NCI-H2029 treated with DMSO at 0.1 percent for 48 hours (cell line): ENCODE data around the gene IL5RA.

ENCODE experiments used
- DNase-seq: peaks from one replicate; lab custom pipeline; 2025; lab: John Stamatoyannopoulos, UW

IL5RA gene

GRCh38 chr3:3066378-3066777 is 43.8 kb downstream of the IL5RA start:
- no peak for DNase-seq

- no peak for DNase-seq
Observed at GRCh38 chr3:3065876-3066275, 44.3 kb downstream of the IL5RA start.

DNA sequence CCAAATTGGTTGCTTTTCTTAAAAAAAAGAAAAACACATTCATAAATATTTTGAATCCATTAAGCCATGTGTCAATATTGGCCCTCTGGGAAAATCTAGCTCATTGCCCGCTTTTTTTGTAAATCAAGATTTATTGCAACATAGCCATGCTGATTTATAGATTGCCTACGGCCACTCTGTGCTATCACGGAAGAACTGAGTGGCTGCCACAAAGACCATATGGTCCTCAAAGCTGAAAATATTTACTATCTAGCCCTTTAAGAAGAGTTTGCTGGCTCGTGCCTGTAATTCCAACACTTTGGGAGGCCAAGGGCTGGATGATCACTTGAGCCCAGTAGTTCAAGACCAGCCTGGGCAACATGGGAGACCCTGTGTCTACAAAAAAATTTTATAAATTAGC is 45.9 kb downstream of the IL5RA start:
- no peak for DNase-seq

GRCh38 chr3:3059645-3060044 is 50.5 kb downstream of the IL5RA start:
- no peak for DNase-seq

- no peak for DNase-seq
Observed at GRCh38 chr3:3053974-3054373, 56.2 kb downstream of the IL5RA start.

GRCh38 chr3:3038201-3038991 is 71.8 kb downstream of the IL5RA start:
- no peak for DNase-seq

DNA sequence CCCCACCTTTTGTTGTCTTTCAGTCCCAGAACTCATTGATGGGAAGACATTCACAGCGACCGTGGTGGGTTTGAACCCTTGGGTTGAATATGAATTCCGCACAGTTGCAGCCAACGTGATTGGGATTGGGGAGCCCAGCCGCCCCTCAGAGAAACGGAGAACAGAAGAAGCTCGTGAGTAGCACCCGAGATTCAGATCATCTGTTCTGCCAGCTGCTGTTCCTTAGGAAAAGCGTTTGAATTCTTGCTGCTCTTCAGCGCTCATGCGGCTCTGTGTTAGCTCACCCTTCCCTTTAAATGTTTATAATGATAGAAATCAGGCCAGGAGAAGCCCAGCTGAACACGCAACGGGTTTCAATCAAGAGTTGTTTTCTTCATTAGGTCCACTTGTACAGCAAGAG is 73.0 kb downstream of the IL5RA start:
- DNase-seq = no peak

DNA sequence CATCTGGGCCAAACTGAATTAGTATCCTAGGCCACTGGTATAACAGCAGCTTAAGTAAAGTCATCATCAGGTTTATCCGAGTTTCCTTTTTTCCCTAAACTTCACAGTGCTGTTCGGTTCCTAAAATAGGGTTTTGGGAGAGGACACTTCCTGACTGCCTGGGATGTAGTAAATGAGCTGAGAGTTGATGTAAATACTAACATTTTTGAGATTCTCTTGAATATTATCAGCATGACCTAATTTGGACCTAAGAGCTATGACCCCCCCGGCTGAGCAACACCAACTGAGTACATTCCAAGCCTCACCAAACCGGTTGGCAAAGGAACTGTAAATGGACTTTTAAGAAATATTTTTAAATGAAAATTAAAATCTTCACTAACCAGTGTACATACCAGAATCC is 78.8 kb downstream of the IL5RA start:
- no peak for DNase-seq

DNA sequence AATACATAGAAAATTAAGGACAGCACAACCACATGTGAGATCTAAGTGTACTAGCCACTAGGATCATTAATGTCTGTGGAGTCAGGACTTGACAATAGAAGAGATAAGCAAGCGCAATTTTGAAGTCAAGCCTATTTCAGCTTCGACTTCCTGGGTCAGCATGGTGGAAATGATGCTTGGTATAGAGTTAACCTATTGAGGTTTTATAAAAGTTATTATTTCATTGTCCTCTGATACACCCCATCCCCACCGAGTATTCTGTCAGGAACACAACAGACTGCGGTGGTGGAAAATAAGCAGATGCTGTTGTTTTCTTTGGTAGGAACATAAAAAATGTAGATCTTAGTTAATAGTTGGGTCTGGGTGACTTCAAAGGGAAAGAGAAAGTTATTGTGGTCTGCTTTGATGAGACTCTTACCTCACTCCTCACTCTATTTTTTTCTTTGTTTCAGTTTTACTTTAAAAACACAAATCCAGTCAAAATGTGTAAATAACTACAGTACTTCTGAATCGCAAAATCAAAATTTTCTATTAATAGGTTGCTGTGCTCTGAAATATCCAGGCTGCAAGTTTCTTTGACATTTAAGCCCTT is 82.1 kb downstream of the IL5RA start:
- no peak for DNase-seq

- DNase-seq = no peak
Observed at GRCh38 chr3:3023111-3023745, 86.9 kb downstream of the IL5RA start.

DNA sequence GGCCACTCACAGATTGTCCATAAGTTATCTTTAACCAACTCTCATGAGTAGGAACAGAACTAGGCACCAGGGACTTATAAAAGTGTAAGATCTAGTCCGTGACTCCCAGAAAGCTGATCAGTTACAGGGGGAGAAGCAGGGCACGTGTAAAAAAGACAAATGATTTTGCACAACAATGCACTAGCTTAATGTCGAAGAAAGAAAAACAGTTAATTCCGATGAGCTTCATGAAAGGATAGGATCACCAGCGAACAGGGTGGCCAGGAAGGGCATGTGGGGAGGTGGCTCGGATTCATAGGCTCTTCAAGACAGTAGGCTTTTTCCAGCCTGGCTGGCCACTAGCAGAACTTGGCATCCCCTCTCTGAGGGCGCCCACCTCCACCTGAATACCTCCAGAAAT is 90.0 kb downstream of the IL5RA start:
- no peak for DNase-seq
